Large intestine (tissue), 3 donors: ENCODE measurements around the gene N4BP3. TPM values are rescaled to one million over a fixed set of nuclear protein-coding genes. Genes with fewer than 3 reads are reported as not detected.

ENCODE experiments used
- DNase-seq, 2 donors: peaks; one replicate each; pipeline versions ENCODE4 v3.0.0 to v3.0.0-alpha.2; 2013
- H3K27ac ChIP-seq: one replicate; pipeline ENCODE4 v1.5.1; 2013; ENCODE audit warnings: low read length
- H3K27me3 ChIP-seq: 2 replicates; pipeline ENCODE4 v1.6.1; 2013; ENCODE audit warnings: low read length; ENCODE audit not compliant: control insufficient read depth, insufficient read depth
- H3K36me3 ChIP-seq: 2 replicates; pipeline ENCODE4 v1.6.1; 2013; ENCODE audit warnings: low read length; ENCODE audit not compliant: control insufficient read depth, insufficient read depth
- H3K4me1 ChIP-seq: one replicate; pipeline ENCODE4 v1.6.1; 2013; ENCODE audit warnings: low read length; ENCODE audit not compliant: control insufficient read depth, insufficient read depth
- H3K4me3 ChIP-seq: one replicate; pipeline ENCODE4 v1.5.1; 2013; ENCODE audit warnings: low read length
- H3K9me3 ChIP-seq: one replicate; pipeline ENCODE4 v1.6.1; 2013; ENCODE audit warnings: mild to moderate bottlenecking, low read depth, low read length, moderate library complexity; ENCODE audit not compliant: control insufficient read depth
- WGBS: methylation state at CpG from one replicate; pipeline ENCODE4 v1.1.5; 2013; ENCODE audit warnings: low lambda C conversion rate; ENCODE audit not compliant: insufficient coverage; 5-methylcytosine and 5-hydroxymethylcytosine counted together
- polyA plus RNA-seq: library from polyadenylated mRNA; unstranded; fragments of 120-200 nt; gene quantifications from one replicate; pipeline ENCODE4 v1.2.1, GENCODE V29; 2013

Gene N4BP3
- polyA plus RNA-seq, 1 donor = 2.0 TPM

GRCh38 chr5:178149199-178149932 is 36.0 kb downstream of the N4BP3 start:
- H3K9me3 ChIP-seq = no peaks in the 10 kb centered on the region
- H3K27ac ChIP-seq = no peak overlapping the region
- DNase-seq = no peak
- WGBS = 80% methylated on average over 1 of the region's 11 CpGs
- H3K36me3 ChIP-seq = peaks cover 62% of the 10 kb centered on the region
- no peaks in the 10 kb centered on the region for H3K27me3 ChIP-seq
- peaks cover 6% of the 10 kb centered on the region for H3K4me1 ChIP-seq
- no peak overlapping the region for H3K4me3 ChIP-seq

- DNase-seq = no peak
- Histone ChIP-seq H3K27ac (no peak overlapping the region), H3K27me3 (no peaks in the 10 kb centered on the region), H3K9me3 (no peaks in the 10 kb centered on the region), H3K4me3 (no peak overlapping the region), H3K36me3 (peaks cover 56% of the 10 kb centered on the region), H3K4me1 (peaks cover 6% of the 10 kb centered on the region)
- WGBS = 73% methylated on average over 3 of the region's 11 CpGs
Observed at GRCh38 chr5:178150977-178151734, 37.8 kb downstream of the N4BP3 start.

- Histone ChIP-seq H3K4me1 (peaks cover 6% of the 10 kb centered on the region), H3K4me3 (peak overlapping the region; percentile 77), H3K9me3 (no peaks in the 10 kb centered on the region), H3K27ac (peak overlapping the region; percentile 24), H3K27me3 (no peaks in the 10 kb centered on the region), H3K36me3 (peaks cover 39% of the 10 kb centered on the region)
- DNase-seq = no peak
- WGBS = no CpG with 5 or more reads among the region's 31 CpGs
Observed at GRCh38 chr5:178152491-178153444, 39.4 kb downstream of the N4BP3 start.

DNA sequence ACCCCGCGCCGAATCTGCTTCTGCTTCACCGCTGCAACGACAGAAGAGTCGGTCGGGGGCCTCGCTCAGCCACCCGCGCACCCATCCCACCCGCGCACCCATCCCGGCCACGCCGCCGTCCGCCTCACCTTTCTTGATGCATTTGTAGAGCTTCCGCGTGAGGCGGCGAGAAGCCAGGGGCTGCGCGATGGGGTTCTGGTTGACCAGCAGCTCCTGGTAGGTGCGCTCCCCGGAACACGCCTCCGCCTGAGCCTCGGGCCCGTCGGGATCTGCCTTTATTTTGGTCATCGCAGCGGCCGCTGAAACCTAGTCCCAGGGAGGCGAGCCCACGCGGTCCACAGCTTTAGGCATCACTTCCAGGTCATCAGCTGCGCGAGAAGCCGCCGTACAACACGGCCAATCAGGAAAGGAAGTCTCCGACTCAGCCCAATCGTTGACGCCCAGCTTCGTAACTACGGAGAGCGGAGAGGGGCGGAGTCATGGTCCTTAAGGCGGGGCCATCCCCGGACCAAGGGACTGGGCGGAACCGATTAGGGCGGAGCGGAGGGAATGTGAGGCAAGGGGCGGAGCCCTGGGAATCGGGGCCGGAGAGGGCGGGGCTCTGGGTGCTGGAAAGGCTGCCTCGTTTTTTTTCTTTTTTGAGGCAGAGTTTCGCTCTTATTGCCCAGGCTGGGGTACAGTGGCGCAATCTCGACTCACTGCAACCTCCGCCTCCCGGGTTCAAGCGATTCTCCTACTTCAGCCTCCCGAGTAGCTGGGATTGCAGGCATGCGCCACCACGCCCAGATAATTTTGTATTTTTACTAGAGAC is 40.4 kb downstream of the N4BP3 start, which contains the start of gene NHP2:
Gene NHP2 (minus strand): TSS at position 356 of the 811 bp plus-strand sequence. CDS start 68 bp downstream, at position 288.
- peak within 1 kb of the TSS; percentile 77 for H3K4me3 ChIP-seq
- peak within 1 kb of the TSS; percentile 24 for H3K27ac ChIP-seq
- H3K9me3 ChIP-seq = no peaks in the 10 kb centered on the region
- peaks cover 30% of the 10 kb centered on the region for H3K36me3 ChIP-seq
- peaks cover 6% of the 10 kb centered on the region for H3K4me1 ChIP-seq
- no peaks in the 10 kb centered on the region for H3K27me3 ChIP-seq
- DNase-seq = peak; percentile 98
- no CpG with 5 or more reads among the region's 68 CpGs for WGBS

- DNase-seq = no peak
Observed at GRCh38 chr5:178155065-178155464, 41.7 kb downstream of the N4BP3 start.

DNA sequence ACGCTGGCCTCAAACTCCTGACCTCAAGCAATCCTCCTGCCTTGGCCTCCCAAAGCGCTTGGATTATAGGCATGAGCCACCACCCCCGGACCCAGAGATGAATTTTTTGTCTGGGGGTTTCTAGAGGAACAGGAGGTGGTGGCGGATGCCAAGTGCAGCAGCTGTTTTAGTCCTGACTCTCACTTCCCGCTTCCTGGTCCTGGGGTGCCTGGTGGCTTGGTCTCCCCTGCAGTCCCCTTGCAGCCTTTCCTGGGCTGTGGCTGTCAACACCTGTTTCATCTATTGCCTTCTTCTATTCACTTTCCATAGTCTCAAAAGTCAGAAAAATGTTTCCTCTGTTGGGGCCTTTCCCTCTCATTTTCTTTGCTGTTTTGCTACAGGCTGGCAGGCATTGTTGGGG is 46.8 kb downstream of the N4BP3 start:
- H3K27ac ChIP-seq = no peak overlapping the region
- WGBS = no CpG with 5 or more reads among the region's 5 CpGs
- no peak overlapping the region for H3K4me3 ChIP-seq
- no peak for DNase-seq
- peaks cover 27% of the 10 kb centered on the region for H3K27me3 ChIP-seq
- H3K36me3 ChIP-seq = no peaks in the 10 kb centered on the region
- H3K4me1 ChIP-seq = no peaks in the 10 kb centered on the region
- H3K9me3 ChIP-seq = no peaks in the 10 kb centered on the region

More at GRCh38 chr5:178155065-178155464, 41.7 kb downstream of the N4BP3 start:
- no peaks in the 10 kb centered on the region for H3K9me3 ChIP-seq
- no peak overlapping the region for H3K27ac ChIP-seq
- H3K4me1 ChIP-seq = peaks cover 6% of the 10 kb centered on the region
- WGBS = 83% methylated on average over 2 of the region's 8 CpGs
- no peaks in the 10 kb centered on the region for H3K27me3 ChIP-seq
- peaks cover 17% of the 10 kb centered on the region for H3K36me3 ChIP-seq
- H3K4me3 ChIP-seq = no peak overlapping the region

DNA sequence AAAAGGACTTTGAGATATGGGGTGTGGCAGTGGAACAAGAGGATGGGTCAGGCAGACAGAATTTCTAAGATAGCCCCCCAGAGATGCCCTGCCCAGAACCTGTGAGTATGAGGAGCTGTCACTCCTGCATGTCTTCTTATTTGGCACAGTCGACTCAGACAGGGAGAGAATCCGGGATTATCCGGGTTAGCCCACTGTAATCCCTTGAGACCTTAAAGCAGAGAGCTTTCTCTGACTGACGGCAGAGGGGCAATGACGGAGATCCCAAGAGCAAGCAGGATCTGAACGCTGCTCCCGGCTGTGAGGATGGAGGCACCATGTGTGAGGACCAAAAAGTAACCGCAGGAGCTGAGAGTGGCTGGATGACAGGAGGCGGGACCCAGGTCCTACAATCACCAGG is 49.1 kb downstream of the N4BP3 start:
- H3K4me1 ChIP-seq = no peaks in the 10 kb centered on the region
- H3K4me3 ChIP-seq = no peak overlapping the region
- no peak for DNase-seq
- no peak overlapping the region for H3K27ac ChIP-seq
- no peaks in the 10 kb centered on the region for H3K36me3 ChIP-seq
- H3K9me3 ChIP-seq = no peaks in the 10 kb centered on the region
- peaks cover 45% of the 10 kb centered on the region for H3K27me3 ChIP-seq
- no CpG with 5 or more reads among the region's 9 CpGs for WGBS

GRCh38 chr5:178163772-178164735 is 50.7 kb downstream of the N4BP3 start:
- Histone ChIP-seq H3K4me1 (no peaks in the 10 kb centered on the region), H3K4me3 (no peak overlapping the region), H3K27ac (no peak overlapping the region), H3K27me3 (peaks cover 45% of the 10 kb centered on the region), H3K36me3 (no peaks in the 10 kb centered on the region), H3K9me3 (no peaks in the 10 kb centered on the region)
- peak; percentile 70 for DNase-seq
- WGBS = 84% methylated on average over 2 of the region's 33 CpGs

DNA sequence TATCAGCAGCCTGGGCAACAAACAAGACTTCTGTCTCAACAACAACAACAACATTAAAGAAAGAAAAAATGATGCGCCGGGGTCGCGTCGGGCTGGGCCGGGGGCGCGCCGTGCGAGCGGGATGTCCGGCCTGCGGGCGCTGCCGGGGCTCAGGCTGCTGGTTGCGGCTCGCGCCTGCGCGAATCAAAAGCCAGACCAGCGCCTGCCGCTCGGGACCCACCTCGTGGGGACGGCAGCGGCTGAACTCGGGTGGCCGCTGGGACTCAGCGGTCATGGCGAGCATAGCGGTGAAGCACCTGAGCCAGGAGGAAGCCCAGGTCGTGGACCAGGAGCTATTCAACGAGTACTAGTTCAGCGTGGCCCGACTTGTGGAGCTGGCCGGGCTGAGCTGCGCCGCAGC is 52.2 kb downstream of the N4BP3 start:
- Histone ChIP-seq H3K4me3 (no peak overlapping the region), H3K9me3 (no peaks in the 10 kb centered on the region), H3K27me3 (peaks cover 52% of the 10 kb centered on the region), H3K4me1 (no peaks in the 10 kb centered on the region), H3K27ac (no peak overlapping the region), H3K36me3 (no peaks in the 10 kb centered on the region)
- WGBS = no CpG with 5 or more reads among the region's 38 CpGs
- no peak for DNase-seq
